Adrenal gland (tissue), 12 donors: Measurements from ENCODE around the gene IL3. TPM values are rescaled to one million over a fixed set of nuclear protein-coding genes. Genes with fewer than 3 reads are reported as not detected.

ENCODE experiments used
- DNase-seq, 7 donors: peaks; one replicate each; pipeline ENCODE4 v3.0.0-alpha.2; 2019 to 2020
- H3K27ac ChIP-seq, 5 donors: fragments of 200-600 bp; sonication (generic) in 4 of 5; 1 replicate in 3 of 5; 2 replicates in 2 of 5; pipeline versions ENCODE4 v1.5.1 to v1.8.0; 2016 to 2020; ENCODE audit warnings: mild to moderate bottlenecking in 1 of 5
- H3K27me3 ChIP-seq: fragments of 200-600 bp; 2 replicates; pipeline ENCODE4 v1.8.0; 2021
- H3K36me3 ChIP-seq, 2 donors: fragments of 200-600 bp; replicated peaks in 1 of 2; 1 replicate in 1 of 2; 2 replicates in 1 of 2; pipeline versions ENCODE4 v1.5.1 to v1.8.0; 2018 to 2022
- H3K4me1 ChIP-seq, 2 donors: fragments of 200-600 bp; replicated peaks in 1 of 2; 1 replicate in 1 of 2; 2 replicates in 1 of 2; pipeline versions ENCODE4 v1.5.1 to v1.8.0; 2018 to 2021
- H3K4me3 ChIP-seq, 4 donors: fragments of 200-600 bp; sonication (generic) in 3 of 4; one replicate each; pipeline ENCODE4 v1.5.1; 2016 to 2018
- H3K9me3 ChIP-seq, 3 donors: fragments of 200-600 bp; sonication (generic) in 1 of 3; replicated peaks in 1 of 3; 1 replicate in 2 of 3; 2 replicates in 1 of 3; pipeline versions ENCODE4 v1.5.1 to v1.8.0; 2016 to 2021
- CTCF ChIP-seq, 6 experiments: fragments of 450-650 bp in 4 of 6; fragments of 200-600 bp in 2 of 6; sonication (generic) in 1 of 6; IDR thresholded peaks; 1 replicate in 5 of 6; 2 replicates in 1 of 6; pipeline versions ENCODE4 v1.5.1 to v1.8.0; 2016 to 2021; ENCODE audit warnings: antibody characterized with exemption in 6 of 6, mild to moderate bottlenecking in 2 of 6, moderate library complexity in 1 of 6
- POLR2A ChIP-seq, 2 donors: fragments of 450-650 bp; IDR thresholded peaks; one replicate each; pipeline ENCODE4 v1.6.1; 2017; ENCODE audit warnings: antibody characterized with exemption in 2 of 2, mild to moderate bottlenecking in 2 of 2, moderate library complexity in 1 of 2
- WGBS, 4 donors: extraction: QIAGEN DNeasy Blood & Tissue Kit in 2 of 4; methylation state at CpG; one replicate each; pipeline versions ENCODE4 v1.1.5 to v1.1.7; 2013 to 2017; 5-methylcytosine and 5-hydroxymethylcytosine counted together
- intact Hi-C, 2 donors: fragments of 100-400 bp; cut with DNase I; formaldehyde crosslinking; loops; one replicate each; pipeline versions ENCODE4 v1.14.1 to v1.15.0; 2022 to 2023
- polyA plus RNA-seq, 3 donors: library from polyadenylated mRNA; stranded (reverse); fragments of 200-250 nt in 2 of 3; fragments of 350-450 nt in 1 of 3; fragmentation: Illumina TruSeq in 1 of 3; extraction: RNeasy Lipid Tissue Mini Kit (QIAGEN cat#74804) in 1 of 3; gene quantifications; one replicate each; pipeline ENCODE4 v1.2.3, GENCODE V29; 2013 to 2014
- total RNA-seq, 9 donors: library from RNA; depleted of rRNA in 4 of 9; stranded (reverse); fragments of >200 nt in 4 of 9; fragments of 120-200 nt in 1 of 9; fragmentation: NEBNext Ultra II Directional in 1 of 9; extraction: Animal tissue kit (Norgen Biotek cat#: 25700) in 1 of 9; gene quantifications; one replicate each; pipeline versions ENCODE4 v1.1.0 to v1.2.4, GENCODE V29; 2013 to 2023
- donor health status: healthy with polysubstance abuse.
- donor health status: Bipolar disorder and iron deficiency.
- donor health status: DM: yes; HTN: yes; CAD: no.
- donor health status: DM: no; HTN: no; CAD: no.
- donor health status: DM: no; HTN: no; CAD: no.
- donor health status: DM: yes; HTN: yes; CAD: no.

The IL3 gene
- total and polyA plus RNA-seq, 12 donors: not detected

DNA sequence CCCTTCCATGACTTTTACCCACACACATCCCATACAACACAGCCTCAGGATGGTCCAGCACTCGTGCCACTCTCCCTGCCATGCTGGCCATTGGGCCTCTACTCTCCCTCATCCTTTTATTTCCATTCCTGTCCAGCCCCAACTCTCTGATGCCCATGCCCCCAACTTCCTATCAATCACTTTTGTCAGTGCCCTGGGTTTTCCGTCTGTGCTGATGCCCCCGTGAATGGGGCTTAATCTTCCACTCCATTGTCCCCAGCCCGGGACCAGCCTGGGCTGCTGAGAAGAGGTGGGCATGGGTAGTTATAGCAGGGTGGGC, 36.4 kb upstream of the IL3 start:
- no peaks in the 10 kb centered on the region for H3K4me1 ChIP-seq
- TF ChIP-seq CTCF (IDR thresholded peaks at IDR 0.05): no peak
- no peak for TF ChIP-seq POLR2A (IDR thresholded peaks at IDR 0.05)
- intact Hi-C loops: no loop called here
- no peak overlapping the region for H3K27ac ChIP-seq
- no peak overlapping the region for H3K4me3 ChIP-seq
- 69 to 80% (median 75%) methylated on average over 4 of the region's 4 CpGs for WGBS, 4 donors
- no peak for DNase-seq
- H3K27me3 ChIP-seq: no peaks in the 10 kb centered on the region
- H3K9me3 ChIP-seq: no peaks in the 10 kb centered on the region
- H3K36me3 ChIP-seq: no peaks in the 10 kb centered on the region

DNA sequence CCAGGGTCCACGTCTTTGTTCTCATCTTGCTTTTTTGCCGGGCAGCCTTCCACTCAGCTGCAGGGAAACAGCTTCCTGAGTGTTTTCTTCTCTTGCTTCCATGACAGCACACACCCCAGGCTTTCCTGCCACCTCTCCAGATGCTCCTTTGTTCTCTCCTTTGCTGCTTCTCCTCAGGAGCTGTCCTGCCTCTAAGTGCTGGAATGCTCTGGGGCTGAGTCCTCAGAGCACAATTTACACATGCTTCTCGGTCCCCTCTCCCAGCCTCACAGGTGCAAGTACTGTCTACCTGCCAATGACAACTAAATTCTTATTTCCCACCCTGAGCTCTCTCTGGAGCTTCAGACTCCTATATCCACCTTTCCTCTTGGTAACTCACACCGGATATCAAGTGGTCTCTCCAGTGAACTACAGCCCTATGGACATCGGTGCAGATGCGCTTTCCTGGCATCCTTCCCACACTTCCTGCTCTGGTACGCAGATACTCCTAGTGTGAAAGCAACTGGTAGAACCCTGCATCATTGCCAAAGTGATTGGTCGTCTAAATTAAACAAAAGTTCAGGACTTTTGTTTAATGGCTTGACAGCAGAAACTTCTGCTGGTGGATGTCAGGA, 35.6 kb upstream of the IL3 start:
- Histone ChIP-seq H3K4me3 (no peak overlapping the region), H3K27me3 (no peaks in the 10 kb centered on the region), H3K36me3 (no peaks in the 10 kb centered on the region), H3K4me1 (no peaks in the 10 kb centered on the region), H3K9me3 (no peaks in the 10 kb centered on the region), H3K27ac (no peak overlapping the region)
- intact Hi-C loops: no loop called here
- no peak for TF ChIP-seq CTCF (IDR thresholded peaks at IDR 0.05)
- no peak for TF ChIP-seq POLR2A (IDR thresholded peaks at IDR 0.05)
- 63 to 75% (median 71%) methylated on average over 8 of the region's 8 CpGs for WGBS, 4 donors
- no peak for DNase-seq

GRCh38 chr5:132025403-132025971, 35.0 kb upstream of the IL3 start:
- no peaks in the 10 kb centered on the region for H3K27me3 ChIP-seq
- TF ChIP-seq POLR2A (IDR thresholded peaks at IDR 0.05) (no peak), CTCF (IDR thresholded peaks at IDR 0.05) (no peak)
- H3K27ac ChIP-seq: no peak overlapping the region
- H3K4me3 ChIP-seq: no peak overlapping the region
- no peak for DNase-seq
- intact Hi-C loops: no loop called here
- WGBS, 4 donors: 85 to 88% (median 87%) methylated on average over 7 of the region's 7 CpGs
- no peaks in the 10 kb centered on the region for H3K9me3 ChIP-seq
- no peaks in the 10 kb centered on the region for H3K36me3 ChIP-seq
- no peaks in the 10 kb centered on the region for H3K4me1 ChIP-seq

- H3K27me3 ChIP-seq: no peaks in the 10 kb centered on the region
- TF ChIP-seq POLR2A (IDR thresholded peaks at IDR 0.05) (no peak), CTCF (IDR thresholded peaks at IDR 0.05) (no peak)
- intact Hi-C loops: no loop called here
- no peaks in the 10 kb centered on the region for H3K9me3 ChIP-seq
- H3K4me1 ChIP-seq: no peaks in the 10 kb centered on the region
- WGBS, 4 donors: 77 to 100% (median 85%) methylated on average over 3 to 5 of the region's 5 CpGs
- no peak overlapping the region for H3K4me3 ChIP-seq
- H3K27ac ChIP-seq: no peak overlapping the region
- H3K36me3 ChIP-seq: no peaks in the 10 kb centered on the region
- peak in 1 of 7 donors; percentile 45 for DNase-seq
Observed at GRCh38 chr5:132026516-132027008, 33.9 kb upstream of the IL3 start.
